Keratinocyte (primary cell): Measurements from ENCODE around the gene FHAD1.

Experiments used
- EZH2 ChIP-seq: IDR thresholded peaks from one replicate; pipeline ENCODE4 v1.6.1; 2012; ENCODE audit warnings: inconsistent platforms, mild to moderate bottlenecking, low read length, moderate library complexity
- TF ChIP-seq, protein P1 (sequence below), 3 experiments: IDR thresholded peaks in 1 of 3; conservative IDR thresholded peaks in 1 of 3; optimal IDR thresholded peaks in 1 of 3; 2 replicates in 2 of 3; 3 replicates in 1 of 3; pipeline versions ENCODE3 to v1.5.1; 2011; ENCODE audit warnings: low read length in 3 of 3, mild to moderate bottlenecking in 3 of 3, moderate library complexity in 2 of 3, control low read depth in 1 of 3, inconsistent platforms in 1 of 3; ENCODE audit not compliant: insufficient read depth in 2 of 3; ENCODE audit errors: extremely low read depth in 1 of 3

DNA sequence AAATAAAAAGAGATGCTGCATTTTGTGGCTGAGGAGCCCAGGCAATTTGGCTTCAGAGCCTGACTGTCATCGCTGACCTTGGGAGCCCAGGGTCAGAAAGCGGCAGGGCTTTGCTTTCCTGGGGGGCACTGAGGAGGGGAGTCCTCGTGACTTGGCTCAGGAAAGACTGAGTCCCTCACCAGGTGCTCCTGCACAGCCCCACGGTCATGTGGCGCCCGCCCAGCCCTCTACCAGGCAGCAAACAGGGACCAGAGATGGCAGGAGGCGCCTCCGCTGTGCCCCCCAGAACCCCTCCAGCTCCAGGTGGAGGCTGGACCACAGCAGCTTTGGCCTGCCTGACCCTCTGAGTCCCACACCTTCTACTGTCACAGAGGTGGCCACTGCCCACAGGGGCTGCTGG is 175.8 kb downstream of the FHAD1 start:
- TF ChIP-seq, protein P1, sequence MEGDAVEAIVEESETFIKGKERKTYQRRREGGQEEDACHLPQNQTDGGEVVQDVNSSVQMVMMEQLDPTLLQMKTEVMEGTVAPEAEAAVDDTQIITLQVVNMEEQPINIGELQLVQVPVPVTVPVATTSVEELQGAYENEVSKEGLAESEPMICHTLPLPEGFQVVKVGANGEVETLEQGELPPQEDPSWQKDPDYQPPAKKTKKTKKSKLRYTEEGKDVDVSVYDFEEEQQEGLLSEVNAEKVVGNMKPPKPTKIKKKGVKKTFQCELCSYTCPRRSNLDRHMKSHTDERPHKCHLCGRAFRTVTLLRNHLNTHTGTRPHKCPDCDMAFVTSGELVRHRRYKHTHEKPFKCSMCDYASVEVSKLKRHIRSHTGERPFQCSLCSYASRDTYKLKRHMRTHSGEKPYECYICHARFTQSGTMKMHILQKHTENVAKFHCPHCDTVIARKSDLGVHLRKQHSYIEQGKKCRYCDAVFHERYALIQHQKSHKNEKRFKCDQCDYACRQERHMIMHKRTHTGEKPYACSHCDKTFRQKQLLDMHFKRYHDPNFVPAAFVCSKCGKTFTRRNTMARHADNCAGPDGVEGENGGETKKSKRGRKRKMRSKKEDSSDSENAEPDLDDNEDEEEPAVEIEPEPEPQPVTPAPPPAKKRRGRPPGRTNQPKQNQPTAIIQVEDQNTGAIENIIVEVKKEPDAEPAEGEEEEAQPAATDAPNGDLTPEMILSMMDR (optimal IDR thresholded peaks at IDR 0.05 in 1 of 3, IDR thresholded peaks at IDR 0.05 in 1 of 3, conservative IDR thresholded peaks at IDR 0.05 in 1 of 3; ENCODE audit: extremely low read depth in 1 of 3, insufficient read depth in 2 of 3, low read length in 3 of 3): no peak
- no peak for TF ChIP-seq EZH2
